PC-3 (cell line): ENCODE data around the gene PSPN.

Experiments used
- CTCF ChIP-seq: fragments of 300-600 bp; sonication (generic); conservative IDR thresholded peaks from 2 replicates; pipeline ENCODE4 v1.5.1; 2017; ENCODE audit warnings: antibody characterized with exemption, low read depth, mild to moderate bottlenecking, low read length
- EZH2 ChIP-seq: fragments of 300-600 bp; sonication (generic); IDR thresholded peaks from one replicate; pipeline ENCODE4 v1.6.1; 2017; ENCODE audit warnings: antibody characterized with exemption, mild to moderate bottlenecking, low read length; ENCODE audit not compliant: unreplicated experiment

- TF ChIP-seq CTCF (no peak), EZH2 (no peak)
These were observed 25.0 kb downstream of the PSPN start for GRCh38 chr19:6350688-6351087.
